ENCODE data around the gene ARFGAP3. TPM values are rescaled to one million over a fixed set of nuclear protein-coding genes. Genes with fewer than 3 reads are reported as not detected.
"Not testable (repeated sequence)": the region's sequence is repeated elsewhere in the genome, so short reads cannot be mapped to it uniquely, and the experiment has no call there.

The ARFGAP3 gene
- total RNA-seq, 1 experiment from 2014 or later = 37.8 TPM

- CTCF ChIA-PET = no interaction called here
- H3K36me3 Mint-ChIP-seq (ENCODE audit: insufficient read depth, unreplicated experiment) = peaks cover 3% of the 10 kb centered on the region
Observed at GRCh38 chr22:42785706-42786499, 71.2 kb downstream of the ARFGAP3 start.

GRCh38 chr22:42782306-42782705 lies 74.8 kb downstream of the ARFGAP3 start:
- H3K9me3 Mint-ChIP-seq (ENCODE audit: low read depth, unreplicated experiment); DNase-seq; BruUV-seq (replicated peaks); H3K4me3 Mint-ChIP-seq (ENCODE audit: low read depth, unreplicated experiment); H3K4me1 Mint-ChIP-seq (ENCODE audit: low read depth, unreplicated experiment); H3K27ac Mint-ChIP-seq (ENCODE audit: unreplicated experiment); H3K27me3 Mint-ChIP-seq (ENCODE audit: unreplicated experiment); H3K36me3 Mint-ChIP-seq (ENCODE audit: insufficient read depth, unreplicated experiment): not testable (repeated sequence)
- CTCF ChIA-PET = interaction anchor here (0.5 kb wide), 1 partner anchor 79 kb away, joined by 3 read pairs; no protein-coding TSS in a partner anchor
- intact Hi-C loops (cut with micrococcal nuclease; ENCODE audit: unreplicated experiment) = loop anchor here (10.0 kb wide), 1 partner anchor 312 kb away; no protein-coding TSS in a partner anchor

More at GRCh38 chr22:42785706-42786499, 71.2 kb downstream of the ARFGAP3 start:
- intact Hi-C loops (cut with micrococcal nuclease; ENCODE audit: unreplicated experiment) = loop anchor here (10.0 kb wide), 1 partner anchor 309 kb away; no protein-coding TSS in a partner anchor
- no peak for DNase-seq
- H3K4me1 Mint-ChIP-seq (ENCODE audit: low read depth, unreplicated experiment) = no peaks in the 10 kb centered on the region
- BruUV-seq (replicated peaks) = no TSS peak
- TF ChIP-seq CTCF (IDR thresholded peaks at IDR 0.05; ENCODE audit: unreplicated experiment) = no peak
- H3K9me3 Mint-ChIP-seq (ENCODE audit: low read depth, unreplicated experiment) = no peaks in the 10 kb centered on the region
- H3K27ac Mint-ChIP-seq (ENCODE audit: unreplicated experiment) = no peak overlapping the region
- H3K27me3 Mint-ChIP-seq (ENCODE audit: unreplicated experiment) = no peaks in the 10 kb centered on the region
- no peak overlapping the region for H3K4me3 Mint-ChIP-seq (ENCODE audit: low read depth, unreplicated experiment)

GRCh38 chr22:42780070-42780540 lies 77.0 kb downstream of the ARFGAP3 start:
- no TSS peak for BruUV-seq (replicated peaks)
- Mint-ChIP-seq H3K27me3 (ENCODE audit: unreplicated experiment) (no peaks in the 10 kb centered on the region), H3K36me3 (ENCODE audit: insufficient read depth, unreplicated experiment) (peaks cover 3% of the 10 kb centered on the region), H3K4me1 (ENCODE audit: low read depth, unreplicated experiment) (no peaks in the 10 kb centered on the region), H3K27ac (ENCODE audit: unreplicated experiment) (no peak overlapping the region), H3K4me3 (ENCODE audit: low read depth, unreplicated experiment) (no peak overlapping the region), H3K9me3 (ENCODE audit: low read depth, unreplicated experiment) (no peaks in the 10 kb centered on the region)
- CTCF ChIA-PET = interaction anchor here (0.7 kb wide), 1 partner anchor 88 kb away, joined by 5 read pairs; no protein-coding TSS in a partner anchor
- TF ChIP-seq CTCF (IDR thresholded peaks at IDR 0.05; ENCODE audit: unreplicated experiment) = peak; percentile 83
- peak; percentile 68 for DNase-seq
- intact Hi-C loops (cut with micrococcal nuclease; ENCODE audit: unreplicated experiment) = loop anchor here (1.0 to 10.0 kb wide), 3 partner anchors 83 to 315 kb away; no protein-coding TSS in a partner anchor

GRCh38 chr22:42777126-42777525 lies 79.9 kb downstream of the ARFGAP3 start:
- H3K9me3 Mint-ChIP-seq (ENCODE audit: low read depth, unreplicated experiment) = no peaks in the 10 kb centered on the region
- peaks cover 5% of the 10 kb centered on the region for H3K36me3 Mint-ChIP-seq (ENCODE audit: insufficient read depth, unreplicated experiment)
- H3K27me3 Mint-ChIP-seq (ENCODE audit: unreplicated experiment) = no peaks in the 10 kb centered on the region
- CTCF ChIA-PET = no interaction called here
- BruUV-seq (replicated peaks) = no TSS peak
- no peak overlapping the region for H3K4me3 Mint-ChIP-seq (ENCODE audit: low read depth, unreplicated experiment)
- H3K27ac Mint-ChIP-seq (ENCODE audit: unreplicated experiment) = no peak overlapping the region
- DNase-seq = no peak
- no peak for TF ChIP-seq CTCF (IDR thresholded peaks at IDR 0.05; ENCODE audit: unreplicated experiment)
- intact Hi-C loops (cut with micrococcal nuclease; ENCODE audit: unreplicated experiment) = no loop called here
- H3K4me1 Mint-ChIP-seq (ENCODE audit: low read depth, unreplicated experiment) = no peaks in the 10 kb centered on the region

- intact Hi-C loops (cut with micrococcal nuclease; ENCODE audit: unreplicated experiment) = no loop called here
- no peak for DNase-seq
- TF ChIP-seq CTCF (IDR thresholded peaks at IDR 0.05; ENCODE audit: unreplicated experiment) = no peak
Observed at GRCh38 chr22:42773167-42773566, 83.9 kb downstream of the ARFGAP3 start.

More at GRCh38 chr22:42773167-42773566, 83.9 kb downstream of the ARFGAP3 start:
- no TSS peak for BruUV-seq (replicated peaks)
- Mint-ChIP-seq H3K4me3 (ENCODE audit: low read depth, unreplicated experiment) (no peak overlapping the region), H3K36me3 (ENCODE audit: insufficient read depth, unreplicated experiment) (peaks cover 21% of the 10 kb centered on the region), H3K9me3 (ENCODE audit: low read depth, unreplicated experiment) (no peaks in the 10 kb centered on the region), H3K27me3 (ENCODE audit: unreplicated experiment) (no peaks in the 10 kb centered on the region), H3K27ac (ENCODE audit: unreplicated experiment) (no peak overlapping the region), H3K4me1 (ENCODE audit: low read depth, unreplicated experiment) (peaks cover 11% of the 10 kb centered on the region)
- CTCF ChIA-PET = no interaction called here
